Subcutaneous adipose tissue (tissue), 4 donors: ENCODE results near the gene PFKFB2. TPM values are rescaled to one million over a fixed set of nuclear protein-coding genes. Genes with fewer than 3 reads are reported as not detected.

Source experiments
- CTCF ChIP-seq: fragments of 450-650 bp; IDR thresholded peaks from one replicate; pipeline ENCODE4 v1.5.1; 2016; ENCODE audit warnings: low read depth, mild to moderate bottlenecking, control low read depth, antibody characterized with exemption, moderate library complexity
- total RNA-seq, 4 donors: library from RNA; depleted of rRNA; stranded (reverse); fragments of >200 nt; gene quantifications; one replicate each; pipeline ENCODE4 v1.1.0, GENCODE V29; 2016

The PFKFB2 gene
- total RNA-seq, 4 donors from 2014 or later = 5.1 to 7.5 (median 5.8) TPM

GRCh38 chr1:207009945-207010344 is 43.1 kb upstream of the PFKFB2 start:
- no peak for TF ChIP-seq CTCF

DNA sequence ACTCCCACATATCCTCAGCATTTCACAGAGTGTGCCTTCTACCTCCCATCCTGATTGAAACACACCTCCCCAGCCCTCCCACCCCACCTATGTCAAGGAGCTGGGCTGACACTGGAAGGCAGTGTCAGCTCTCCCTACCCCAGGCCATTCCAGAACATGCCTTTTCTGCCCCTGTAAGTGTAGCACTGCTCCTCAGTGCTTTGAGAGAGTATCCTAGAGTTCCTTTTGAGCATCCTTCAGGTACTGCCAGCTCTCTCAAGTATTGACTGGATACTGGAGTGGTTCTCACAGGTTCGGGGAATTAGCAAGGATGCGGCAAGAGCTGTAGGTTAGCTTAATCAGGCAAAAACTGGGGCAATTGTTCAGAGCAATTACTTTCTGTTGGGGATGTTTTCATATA is 42.3 kb upstream of the PFKFB2 start:
- TF ChIP-seq CTCF = no peak

DNA sequence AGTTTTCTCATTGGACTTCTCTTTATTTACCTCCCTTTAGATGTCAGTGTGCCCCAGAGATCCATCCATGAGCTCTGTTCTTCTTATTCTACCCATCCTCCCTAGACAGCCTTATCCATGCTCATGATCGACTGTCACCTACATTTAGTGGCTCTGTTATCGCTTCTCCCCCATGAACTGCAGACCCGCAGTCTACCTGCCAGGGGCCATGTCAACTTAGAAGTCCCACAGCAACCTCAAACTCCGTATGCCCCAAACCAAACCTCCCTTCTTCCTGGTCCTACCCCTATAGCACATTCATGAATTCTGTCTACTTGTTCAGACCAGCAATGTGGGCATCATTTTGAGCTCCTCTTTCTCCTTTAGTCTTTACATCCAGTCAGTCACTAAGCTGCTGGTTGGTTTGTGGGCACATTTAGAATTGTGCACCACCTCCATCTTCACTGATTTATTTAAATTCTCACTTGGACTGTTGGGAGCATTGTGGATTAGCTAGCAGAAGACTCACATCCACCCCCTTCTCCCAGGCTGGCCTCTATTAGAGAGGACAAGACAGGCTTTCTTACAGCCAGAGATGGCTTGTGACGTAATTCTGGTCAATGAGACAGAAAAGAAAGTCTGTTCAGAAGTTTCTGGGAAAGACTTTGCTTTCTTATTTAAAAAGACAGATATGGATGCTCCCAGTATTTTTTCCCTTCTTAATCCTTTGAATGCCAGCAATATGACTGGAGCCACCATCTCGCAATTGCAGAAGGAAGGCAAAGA is 39.6 kb upstream of the PFKFB2 start:
- TF ChIP-seq CTCF = no peak

DNA sequence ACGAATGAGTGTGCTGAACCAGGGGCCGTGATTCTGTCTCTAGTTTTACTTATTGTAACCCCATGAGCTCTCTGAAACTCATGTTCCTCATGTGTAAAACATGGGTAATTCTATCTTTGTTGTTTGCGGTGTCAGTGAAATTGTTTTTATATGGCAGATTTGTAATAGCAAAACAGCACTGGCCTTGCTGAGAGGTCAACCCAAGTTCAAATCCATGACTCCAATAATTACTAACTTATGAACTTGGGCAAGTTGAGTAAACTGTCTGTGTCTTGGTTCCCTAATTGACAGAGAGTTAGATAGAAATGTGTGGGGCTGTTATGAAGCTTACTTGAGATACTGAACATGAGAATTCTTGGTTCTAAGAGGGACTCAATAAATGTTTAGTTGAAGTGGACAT is 38.3 kb upstream of the PFKFB2 start:
- TF ChIP-seq CTCF = no peak

GRCh38 chr1:207015791-207016190 is 37.3 kb upstream of the PFKFB2 start:
- TF ChIP-seq CTCF = no peak

- TF ChIP-seq CTCF = no peak
Observed at GRCh38 chr1:207017615-207018559, 35.2 kb upstream of the PFKFB2 start.

GRCh38 chr1:207018707-207019106 is 34.4 kb upstream of the PFKFB2 start:
- TF ChIP-seq CTCF = no peak
